Heart left ventricle (tissue), 13 donors: Measurements from ENCODE around the gene LTN1.

ENCODE experiments used
- POLR2A ChIP-seq, 2 donors: fragments of 450-650 bp; IDR thresholded peaks; one replicate each; pipeline ENCODE4 v1.6.1; 2017; ENCODE audit warnings: antibody characterized with exemption in 2 of 2, mild to moderate bottlenecking in 2 of 2, moderate library complexity in 2 of 2
- TF ChIP-seq, protein P1 (sequence below), 12 donors: fragments of 200-600 bp; sonication (generic) in 4 of 12; IDR thresholded peaks; one replicate each; pipeline versions ENCODE4 v1.5.0 to v1.8.0; 2018 to 2022; ENCODE audit warnings: antibody characterized with exemption in 12 of 12, mild to moderate bottlenecking in 5 of 12
- donor health status: ischemic (EF 13 %, LVEDD 7.1; RV severe dilation, severe dysfunction).
- donor health status: DM: no; HTN: yes; CAD: no.
- donor health status: DM: no; HTN: no; CAD: no.
- donor health status: ischemic (EF 25% LVEDD 6.9; RV normal size, moderate dysfunction).
- donor health status: ischemic (EF 25% LVEDD 5.7; RV mildly dilated, moderate dysfunction).
- donor health status: ischemic (EF 35%, LVEDD 5.7; RV mildly dilated, moderate dysfunction).
- donor health status: nonischemic (EF 11% LVEDD 7.7; RV severe dilation, severe dysfunction).
- donor health status: DM: yes; HTN: yes; CAD: no.
- donor health status: PGD.
- donor health status: ischemic (EF 29% LVEDD 5.4; RV normal size, mild dysfunction).
- donor health status: nonischemic (EF 23%, LVEDD 6.1; RV moderate dilation, normal function).

DNA sequence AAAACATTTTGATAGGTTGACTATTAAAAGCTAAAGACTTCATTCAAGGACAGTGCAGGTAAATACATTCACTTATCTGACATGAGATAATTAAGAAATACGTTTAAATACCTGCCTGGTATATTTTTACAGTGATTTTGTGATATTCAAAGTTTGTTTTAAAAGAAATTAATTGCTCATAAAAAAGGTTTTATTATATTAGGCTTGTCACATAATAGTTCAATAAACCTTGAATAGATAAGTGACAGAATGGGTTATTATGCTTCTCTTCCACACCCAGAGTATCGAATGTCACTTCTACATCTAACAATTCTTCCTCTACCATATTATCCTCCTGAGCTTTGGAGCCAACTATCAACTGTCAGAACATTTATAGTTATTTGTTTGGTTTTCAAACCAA lies 60.0 kb downstream of the LTN1 start:
- TF ChIP-seq, protein P1, sequence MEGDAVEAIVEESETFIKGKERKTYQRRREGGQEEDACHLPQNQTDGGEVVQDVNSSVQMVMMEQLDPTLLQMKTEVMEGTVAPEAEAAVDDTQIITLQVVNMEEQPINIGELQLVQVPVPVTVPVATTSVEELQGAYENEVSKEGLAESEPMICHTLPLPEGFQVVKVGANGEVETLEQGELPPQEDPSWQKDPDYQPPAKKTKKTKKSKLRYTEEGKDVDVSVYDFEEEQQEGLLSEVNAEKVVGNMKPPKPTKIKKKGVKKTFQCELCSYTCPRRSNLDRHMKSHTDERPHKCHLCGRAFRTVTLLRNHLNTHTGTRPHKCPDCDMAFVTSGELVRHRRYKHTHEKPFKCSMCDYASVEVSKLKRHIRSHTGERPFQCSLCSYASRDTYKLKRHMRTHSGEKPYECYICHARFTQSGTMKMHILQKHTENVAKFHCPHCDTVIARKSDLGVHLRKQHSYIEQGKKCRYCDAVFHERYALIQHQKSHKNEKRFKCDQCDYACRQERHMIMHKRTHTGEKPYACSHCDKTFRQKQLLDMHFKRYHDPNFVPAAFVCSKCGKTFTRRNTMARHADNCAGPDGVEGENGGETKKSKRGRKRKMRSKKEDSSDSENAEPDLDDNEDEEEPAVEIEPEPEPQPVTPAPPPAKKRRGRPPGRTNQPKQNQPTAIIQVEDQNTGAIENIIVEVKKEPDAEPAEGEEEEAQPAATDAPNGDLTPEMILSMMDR (IDR thresholded peaks at IDR 0.05), result no peak
- no peak for TF ChIP-seq POLR2A (IDR thresholded peaks at IDR 0.05)
